ENCODE results near the gene MYH14. TPM values are rescaled to one million over a fixed set of nuclear protein-coding genes. Genes with fewer than 3 reads are reported as not detected.

The MYH14 gene
- total RNA-seq, 1 donor, result not detected

- Histone ChIP-seq H3K9me3 (ENCODE audit: low read depth, low read length) (no peaks in the 10 kb centered on the region), H3K4me1 (ENCODE audit: insufficient read depth, low read length) (no peaks in the 10 kb centered on the region), H3K4me3 (ENCODE audit: low read length) (no peak overlapping the region), H3K27me3 (ENCODE audit: insufficient read depth, low read length) (no peaks in the 10 kb centered on the region)
These were observed 22.3 kb upstream of the MYH14 start for GRCh38 chr19:50181121-50181520.

DNA sequence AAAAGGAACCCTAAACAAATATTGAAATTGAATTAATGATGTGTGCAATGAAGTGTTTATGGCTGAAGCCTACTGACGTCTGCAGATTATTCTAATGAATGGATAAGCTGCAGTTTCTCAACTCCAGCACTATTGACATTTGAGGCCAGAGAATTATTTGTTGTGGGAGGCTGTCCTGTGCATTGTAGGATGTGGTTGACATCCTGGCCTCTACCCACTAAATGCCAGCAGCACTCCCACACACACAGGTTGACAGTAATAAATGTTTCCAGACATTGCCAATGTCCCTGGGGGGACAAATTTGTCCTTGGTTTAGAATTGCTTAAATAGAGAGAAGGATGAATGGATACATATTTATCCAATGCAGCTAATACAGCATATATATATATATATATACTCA is 19.2 kb upstream of the MYH14 start:
- Histone ChIP-seq H3K27me3 (ENCODE audit: insufficient read depth, low read length) (no peaks in the 10 kb centered on the region), H3K4me1 (ENCODE audit: insufficient read depth, low read length) (no peaks in the 10 kb centered on the region), H3K4me3 (ENCODE audit: low read length) (no peak overlapping the region), H3K9me3 (ENCODE audit: low read depth, low read length) (no peaks in the 10 kb centered on the region)

GRCh38 chr19:50187937-50188336 is 15.5 kb upstream of the MYH14 start:
- Histone ChIP-seq H3K4me3 (ENCODE audit: low read length) (no peak overlapping the region), H3K9me3 (ENCODE audit: low read depth, low read length) (no peaks in the 10 kb centered on the region), H3K27me3 (ENCODE audit: insufficient read depth, low read length) (no peaks in the 10 kb centered on the region), H3K4me1 (ENCODE audit: insufficient read depth, low read length) (no peaks in the 10 kb centered on the region)

GRCh38 chr19:50189331-50189730 is 14.1 kb upstream of the MYH14 start:
- Histone ChIP-seq H3K4me3 (ENCODE audit: low read length) (no peak overlapping the region), H3K9me3 (ENCODE audit: low read depth, low read length) (no peaks in the 10 kb centered on the region), H3K27me3 (ENCODE audit: insufficient read depth, low read length) (no peaks in the 10 kb centered on the region), H3K4me1 (ENCODE audit: insufficient read depth, low read length) (no peaks in the 10 kb centered on the region)

GRCh38 chr19:50190439-50190891 is 13.0 kb upstream of the MYH14 start:
- H3K4me1 ChIP-seq (ENCODE audit: insufficient read depth, low read length), result no peaks in the 10 kb centered on the region
- H3K9me3 ChIP-seq (ENCODE audit: low read depth, low read length), result no peaks in the 10 kb centered on the region
- H3K4me3 ChIP-seq (ENCODE audit: low read length), result no peak overlapping the region
- peaks cover 3% of the 10 kb centered on the region for H3K27me3 ChIP-seq (ENCODE audit: insufficient read depth, low read length)

DNA sequence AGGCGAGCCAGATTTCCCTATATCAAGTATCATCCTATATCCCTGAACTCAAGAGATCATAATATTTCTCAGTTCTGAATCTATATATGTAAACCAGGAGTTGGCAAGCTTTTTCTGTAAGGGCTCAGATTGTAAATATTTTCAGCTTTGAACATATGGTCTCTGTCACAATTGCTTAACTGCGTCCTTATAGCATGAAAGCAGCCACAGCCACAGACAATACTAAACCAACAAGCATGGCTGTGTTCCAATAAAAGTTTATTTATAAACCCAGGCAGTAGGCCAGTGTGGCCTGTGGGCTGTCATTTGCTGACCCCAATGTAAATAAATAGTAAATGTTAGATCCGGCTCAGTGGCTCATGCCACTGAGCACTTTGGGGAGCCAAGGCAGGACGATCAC is 12.2 kb upstream of the MYH14 start:
- H3K4me1 ChIP-seq (ENCODE audit: insufficient read depth, low read length), result no peaks in the 10 kb centered on the region
- no peak overlapping the region for H3K4me3 ChIP-seq (ENCODE audit: low read length)
- peaks cover 3% of the 10 kb centered on the region for H3K27me3 ChIP-seq (ENCODE audit: insufficient read depth, low read length)
- H3K9me3 ChIP-seq (ENCODE audit: low read depth, low read length), result no peaks in the 10 kb centered on the region

DNA sequence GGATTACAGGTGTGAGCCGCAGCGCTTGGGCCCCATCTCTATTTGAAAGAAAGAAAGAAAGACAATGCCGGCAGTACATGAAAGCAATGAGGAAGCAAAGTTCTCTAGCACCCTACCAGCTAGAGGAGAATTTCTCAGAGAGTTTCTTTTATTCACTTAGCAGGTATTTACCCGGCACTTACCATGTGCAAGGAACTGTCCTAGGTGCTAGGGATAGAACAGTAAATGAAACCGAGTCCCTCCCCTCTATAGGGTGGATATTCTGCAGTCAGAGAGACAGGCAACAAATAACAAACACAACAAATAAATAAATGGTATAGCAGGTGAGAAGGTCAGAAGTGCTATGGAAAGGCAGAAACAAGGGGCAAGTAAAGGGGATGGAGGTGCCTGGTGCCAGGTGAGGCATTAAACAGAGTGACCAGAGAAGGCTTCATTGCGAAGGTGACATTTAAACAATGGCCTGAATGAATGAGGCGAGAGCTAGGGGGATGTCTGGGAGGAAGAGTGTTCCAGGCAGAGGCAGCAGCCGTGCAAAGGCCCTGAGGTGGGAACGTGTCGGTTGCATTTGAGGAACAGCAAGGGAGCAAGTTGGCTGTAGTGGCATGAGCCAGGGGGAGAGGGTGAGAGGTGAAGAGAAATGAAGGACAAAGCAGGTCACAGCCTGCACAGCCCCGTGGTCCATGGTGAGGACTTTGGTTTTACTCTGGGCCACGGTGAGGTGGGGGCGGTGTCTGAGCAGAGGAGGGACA is 10.8 kb upstream of the MYH14 start:
- H3K4me3 ChIP-seq (ENCODE audit: low read length), result no peak overlapping the region
- H3K27me3 ChIP-seq (ENCODE audit: insufficient read depth, low read length), result peaks cover 3% of the 10 kb centered on the region
- no peaks in the 10 kb centered on the region for H3K9me3 ChIP-seq (ENCODE audit: low read depth, low read length)
- no peaks in the 10 kb centered on the region for H3K4me1 ChIP-seq (ENCODE audit: insufficient read depth, low read length)

- H3K27me3 ChIP-seq (ENCODE audit: insufficient read depth, low read length), result peaks cover 3% of the 10 kb centered on the region
- H3K4me3 ChIP-seq (ENCODE audit: low read length), result no peak overlapping the region
- no peaks in the 10 kb centered on the region for H3K4me1 ChIP-seq (ENCODE audit: insufficient read depth, low read length)
- no peaks in the 10 kb centered on the region for H3K9me3 ChIP-seq (ENCODE audit: low read depth, low read length)
These were observed 8.2 kb upstream of the MYH14 start for GRCh38 chr19:50195224-50195623.

DNA sequence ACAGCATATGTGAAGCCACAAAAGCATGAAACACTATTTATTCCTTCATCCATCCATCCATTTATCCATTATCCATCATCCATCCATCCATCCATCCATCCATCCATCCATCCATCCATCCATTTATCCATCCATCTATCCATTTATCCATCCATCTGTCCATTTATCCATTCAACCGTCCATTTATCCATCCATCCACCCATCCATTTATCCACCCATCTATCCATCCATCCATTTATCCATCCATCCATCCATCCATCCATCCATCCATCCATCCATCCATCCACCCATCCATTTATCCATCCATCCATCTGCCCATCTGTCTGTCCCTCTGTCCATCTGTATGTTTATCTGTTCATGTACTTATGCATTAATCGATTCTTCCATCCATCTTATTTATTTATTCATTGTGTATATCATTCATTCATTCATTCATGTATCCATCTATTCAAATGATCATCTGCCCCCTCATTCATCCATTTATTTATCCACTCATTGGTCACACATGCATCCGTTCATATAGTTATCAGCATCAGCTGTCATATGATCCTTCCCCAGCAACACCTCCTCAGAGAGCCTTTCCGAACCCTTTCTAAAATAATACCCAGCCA is 7.0 kb upstream of the MYH14 start:
- peaks cover 3% of the 10 kb centered on the region for H3K27me3 ChIP-seq (ENCODE audit: insufficient read depth, low read length)
- no peaks in the 10 kb centered on the region for H3K9me3 ChIP-seq (ENCODE audit: low read depth, low read length)
- no peak overlapping the region for H3K4me3 ChIP-seq (ENCODE audit: low read length)
- H3K4me1 ChIP-seq (ENCODE audit: insufficient read depth, low read length), result no peaks in the 10 kb centered on the region

DNA sequence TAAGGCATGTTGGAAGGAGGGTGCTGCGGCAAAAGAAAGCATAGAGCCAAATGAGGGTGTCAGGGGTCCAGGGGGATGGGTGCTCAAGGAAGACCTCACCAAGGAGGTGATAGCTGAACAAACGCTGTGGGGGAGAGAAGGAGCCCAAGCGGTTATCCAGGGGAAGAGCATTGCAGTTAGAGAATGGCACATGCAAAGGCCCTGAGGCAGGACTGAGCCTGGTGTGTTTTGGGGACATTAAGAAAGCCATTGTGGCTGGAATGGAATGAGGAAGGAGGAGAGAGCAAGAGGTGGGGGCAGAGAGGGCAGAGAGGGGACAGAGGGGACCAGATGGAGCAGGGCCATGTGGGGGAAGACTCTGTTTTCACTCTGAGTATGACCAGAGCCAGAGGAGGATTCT is 6.1 kb upstream of the MYH14 start:
- Histone ChIP-seq H3K4me3 (ENCODE audit: low read length) (no peak overlapping the region), H3K9me3 (ENCODE audit: low read depth, low read length) (no peaks in the 10 kb centered on the region), H3K27me3 (ENCODE audit: insufficient read depth, low read length) (peaks cover 9% of the 10 kb centered on the region), H3K4me1 (ENCODE audit: insufficient read depth, low read length) (no peaks in the 10 kb centered on the region)

GRCh38 chr19:50198431-50199258 is 4.8 kb upstream of the MYH14 start:
- H3K9me3 ChIP-seq (ENCODE audit: low read depth, low read length), result no peaks in the 10 kb centered on the region
- H3K4me3 ChIP-seq (ENCODE audit: low read length), result no peak overlapping the region
- no peaks in the 10 kb centered on the region for H3K4me1 ChIP-seq (ENCODE audit: insufficient read depth, low read length)
- H3K27me3 ChIP-seq (ENCODE audit: insufficient read depth, low read length), result peaks cover 19% of the 10 kb centered on the region

GRCh38 chr19:50199259-50199555 is 4.2 kb upstream of the MYH14 start:
- Histone ChIP-seq H3K4me1 (ENCODE audit: insufficient read depth, low read length) (no peaks in the 10 kb centered on the region), H3K9me3 (ENCODE audit: low read depth, low read length) (no peaks in the 10 kb centered on the region), H3K27me3 (ENCODE audit: insufficient read depth, low read length) (peaks cover 25% of the 10 kb centered on the region), H3K4me3 (ENCODE audit: low read length) (no peak overlapping the region)

DNA sequence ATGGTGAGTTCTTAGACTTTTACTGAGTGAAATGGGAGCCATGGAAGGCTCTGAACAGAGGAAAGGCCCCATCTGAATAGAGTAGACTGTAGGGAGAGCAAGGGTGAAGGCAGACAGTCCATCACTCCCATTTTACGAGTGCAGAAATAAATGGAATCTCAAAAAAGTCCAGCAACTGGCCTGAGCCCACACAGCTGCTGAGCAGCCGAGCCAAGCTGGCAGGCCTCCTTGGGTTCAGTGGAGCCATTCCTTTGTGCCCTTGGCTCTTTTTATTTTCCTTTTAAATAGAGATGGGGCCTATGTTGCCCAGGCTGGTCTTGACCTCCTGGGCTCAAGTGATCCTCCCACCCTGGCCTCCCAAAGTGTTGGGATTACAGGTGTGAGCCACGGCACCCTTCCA is 1.0 kb upstream of the MYH14 start:
- H3K4me3 ChIP-seq (ENCODE audit: low read length), result no peak overlapping the region
- H3K27me3 ChIP-seq (ENCODE audit: insufficient read depth, low read length), result peaks cover 40% of the 10 kb centered on the region
- H3K4me1 ChIP-seq (ENCODE audit: insufficient read depth, low read length), result no peaks in the 10 kb centered on the region
- H3K9me3 ChIP-seq (ENCODE audit: low read depth, low read length), result no peaks in the 10 kb centered on the region

DNA sequence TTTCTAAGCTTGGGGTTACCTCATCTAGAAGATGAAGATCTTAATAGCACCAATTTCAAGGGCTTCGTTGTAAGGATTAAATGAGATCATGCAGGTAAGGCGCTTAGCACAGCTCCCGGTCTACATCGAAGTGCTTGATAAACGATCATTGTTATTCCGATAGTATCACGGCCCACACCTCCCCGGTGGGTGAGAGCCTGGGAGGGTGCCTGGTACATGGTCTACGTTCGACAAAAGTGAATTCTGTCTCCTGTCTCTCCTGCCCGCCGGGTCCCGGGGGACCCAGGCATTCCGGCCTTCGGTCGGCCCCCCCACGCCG is 501 bp upstream of the MYH14 start:
- Histone ChIP-seq H3K4me1 (ENCODE audit: insufficient read depth, low read length) (no peaks in the 10 kb centered on the region), H3K27me3 (ENCODE audit: insufficient read depth, low read length) (peaks cover 40% of the 10 kb centered on the region), H3K9me3 (ENCODE audit: low read depth, low read length) (no peaks in the 10 kb centered on the region), H3K4me3 (ENCODE audit: low read length) (no peak overlapping the region)

GRCh38 chr19:50204081-50204428 is 633 bp downstream of the MYH14 start:
- H3K27me3 ChIP-seq (ENCODE audit: insufficient read depth, low read length), result peaks cover 40% of the 10 kb centered on the region
- H3K9me3 ChIP-seq (ENCODE audit: low read depth, low read length), result no peaks in the 10 kb centered on the region
- H3K4me3 ChIP-seq (ENCODE audit: low read length), result no peak overlapping the region
- no peaks in the 10 kb centered on the region for H3K4me1 ChIP-seq (ENCODE audit: insufficient read depth, low read length)
